K562 (cell line): ENCODE data around the gene CLASP1. TPM values are rescaled to one million over a fixed set of nuclear protein-coding genes. Genes with fewer than 3 reads are reported as not detected.
A peak's percentile ranks its signal among the peaks of the same experiment; 100 is the strongest.

Experiments
- BCL6 ChIP-seq: fragments of 250-450 bp; sonication (Bioruptor Pico); IDR thresholded peaks from 2 replicates; pipeline ENCODE4 v1.4.0; 2020
- BDP1 ChIP-seq: IDR thresholded peaks from 3 replicates; pipeline ENCODE4 v1.6.1; 2011; ENCODE audit not compliant: insufficient read length, insufficient read depth
- CCNT2 ChIP-seq: IDR thresholded peaks from 2 replicates; pipeline ENCODE4 v1.6.1; 2011; ENCODE audit warnings: borderline replicate concordance, low read depth, mild to moderate bottlenecking, moderate library complexity, mixed read lengths, low read length; ENCODE audit not compliant: insufficient read length; ENCODE audit errors: extremely low read depth
- CEBPB ChIP-seq: fragments of 450-650 bp; IDR thresholded peaks from 2 replicates; pipeline ENCODE4 v1.6.1; 2016; ENCODE audit warnings: missing genetic modification characterization, missing compliant biosample characterization
- CEBPG ChIP-seq, 3 experiments: fragments of 200-800 bp in 1 of 3; sonication (Bioruptor generic) in 1 of 3; sonication (generic) in 1 of 3; formaldehyde crosslinking in 1 of 3; IDR thresholded peaks in 2 of 3; conservative IDR thresholded peaks in 1 of 3; 2 replicates each; pipeline versions ENCODE4 v1.6.1 to v1.8.0; 2016 to 2022; ENCODE audit warnings: missing compliant biosample characterization in 2 of 3, missing genetic modification characterization in 2 of 3, mild to moderate bottlenecking in 1 of 3, missing genetic modification reagents in 1 of 3
- HCFC1 ChIP-seq: IDR thresholded peaks from 2 replicates; pipeline ENCODE4 v1.6.1; 2012; ENCODE audit warnings: low read depth, low read length, improper control_type of control experiment
- HSF4 ChIP-seq: fragments of 250-450 bp; sonication (Bioruptor Pico); IDR thresholded peaks from 2 replicates; pipeline ENCODE4 v2.1.2; 2022; ENCODE audit warnings: mild to moderate bottlenecking, moderate library complexity, borderline replicate concordance
- KLF6 ChIP-seq: fragments of 250-450 bp; sonication (Bioruptor Pico); IDR thresholded peaks from 2 replicates; pipeline ENCODE4 v1.4.0; 2020; ENCODE audit warnings: mild to moderate bottlenecking, moderate library complexity, borderline replicate concordance
- NFYB ChIP-seq: IDR thresholded peaks from 2 replicates; pipeline ENCODE4 v1.6.1; 2011; ENCODE audit warnings: mild to moderate bottlenecking, moderate library complexity; ENCODE audit not compliant: insufficient read length; ENCODE audit errors: extremely low read depth
- SIRT6 ChIP-seq: IDR thresholded peaks from one replicate; pipeline ENCODE4 v1.6.1; 2012; ENCODE audit warnings: low read depth, mild to moderate bottlenecking, control low read depth, inconsistent platforms, low read length, moderate library complexity
- SPI1 ChIP-seq: IDR thresholded peaks from 2 replicates; pipeline ENCODE4 v1.6.1; 2011; ENCODE audit warnings: low read depth, low read length, control low read depth, borderline replicate concordance
- TBP ChIP-seq: optimal IDR thresholded peaks from 2 replicates; pipeline ENCODE3; 2011; ENCODE audit warnings: low read depth, low read length, improper control_type of control experiment
- U2AF1 ChIP-seq: fragments of 200-400 bp; formaldehyde crosslinking; optimal IDR thresholded peaks from 2 replicates; pipeline ENCODE3; 2017; ENCODE audit warnings: mild to moderate bottlenecking, low read depth, low read length, moderate library complexity
- ZFX ChIP-seq: sonication (generic); formaldehyde crosslinking; IDR thresholded peaks from 2 replicates; pipeline ENCODE4 v1.8.0; 2022; ENCODE audit warnings: mild to moderate bottlenecking, missing genetic modification reagents, moderate library complexity
- ZNF589 ChIP-seq: fragments of 200-800 bp; sonication (Bioruptor generic); IDR thresholded peaks from 2 replicates; pipeline ENCODE4 v1.6.1; 2016; ENCODE audit warnings: low read depth, missing genetic modification characterization, missing compliant biosample characterization
- ZSCAN32 ChIP-seq: fragments of 450-650 bp; formaldehyde crosslinking; IDR thresholded peaks from 2 replicates; pipeline ENCODE4 v1.4.0; 2020; ENCODE audit warnings: mild to moderate bottlenecking, moderate library complexity
- polyA plus RNA-seq, 8 experiments: library from polyadenylated mRNA; depleted of rRNA in 4 of 8; stranded (reverse) in 5 of 8; unstranded in 3 of 8; fragments of >200 nt; fragmentation: Nextera tagmentation in 2 of 8; fragmentation: Illumina TruSeq in 1 of 8; extraction: Ambion mirVana in 2 of 8; extraction: Trizol in 1 of 8; gene quantifications; 2 replicates each; pipeline versions ENCODE4 v1.2.1 to v1.2.3, GENCODE V29; 2011 to 2014; ENCODE audit warnings: inconsistent platforms in 1 of 8, missing spikeins in 1 of 8
- total RNA-seq, 7 experiments: library from RNA; depleted of rRNA in 6 of 7; stranded (reverse); fragments of >200 nt in 6 of 7; fragmentation: Illumina TruSeq in 2 of 7; extraction: Trizol in 2 of 7; gene quantifications; 2 replicates each; pipeline versions ENCODE4 v1.2.1 to v1.2.3, GENCODE V29; 2011 to 2021; ENCODE audit warnings: low replicate concordance in 1 of 7
- TF ChIP-seq, protein P1 (sequence below): fragments of 450-650 bp; formaldehyde crosslinking; IDR thresholded peaks from 2 replicates; pipeline ENCODE4 v1.4.0; 2022; ENCODE audit warnings: missing genetic modification characterization
- TF ChIP-seq, protein P2 (sequence below): sonication (generic); formaldehyde crosslinking; IDR thresholded peaks from 2 replicates; pipeline ENCODE4 v1.8.0; 2022; ENCODE audit warnings: missing genetic modification reagents, mild to moderate bottlenecking, moderate library complexity, borderline replicate concordance
- TF ChIP-seq, protein P3 (sequence below): fragments of 450-650 bp; IDR thresholded peaks from 2 replicates; pipeline ENCODE4 v1.6.1; 2016; ENCODE audit warnings: low read depth

Gene CLASP1
- total and polyA plus RNA-seq, 9 of the 15 experiments (the other 6 are each of a cell fraction or from before 2014, with no cell fraction given) = 1.7 to 40.3 (median 20.7) TPM

DNA sequence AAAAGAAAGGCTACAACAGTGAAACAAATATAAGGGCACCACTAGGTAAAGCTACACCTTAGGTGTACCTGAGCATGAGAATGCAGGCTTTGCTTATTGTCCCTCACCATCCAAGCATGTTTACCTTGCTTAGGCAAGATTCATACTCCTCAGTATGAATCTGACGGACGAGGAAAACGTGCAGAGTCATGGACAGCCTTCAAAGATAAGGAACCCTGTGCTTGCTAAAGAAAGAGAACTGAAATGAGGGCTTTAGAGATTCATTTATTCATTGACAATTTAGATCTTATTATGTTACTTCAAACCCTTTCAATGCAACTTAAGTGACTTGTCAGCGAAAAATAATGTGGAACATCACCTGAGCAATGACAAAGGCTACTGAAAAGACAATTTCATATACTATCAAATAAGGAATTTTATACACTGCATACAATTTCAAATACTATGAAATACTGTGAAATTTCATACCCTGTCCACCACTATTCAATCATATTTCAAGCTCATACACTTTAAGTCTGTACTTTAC is 21.7 kb downstream of the CLASP1 start (continued):
- TF ChIP-seq, protein P1, sequence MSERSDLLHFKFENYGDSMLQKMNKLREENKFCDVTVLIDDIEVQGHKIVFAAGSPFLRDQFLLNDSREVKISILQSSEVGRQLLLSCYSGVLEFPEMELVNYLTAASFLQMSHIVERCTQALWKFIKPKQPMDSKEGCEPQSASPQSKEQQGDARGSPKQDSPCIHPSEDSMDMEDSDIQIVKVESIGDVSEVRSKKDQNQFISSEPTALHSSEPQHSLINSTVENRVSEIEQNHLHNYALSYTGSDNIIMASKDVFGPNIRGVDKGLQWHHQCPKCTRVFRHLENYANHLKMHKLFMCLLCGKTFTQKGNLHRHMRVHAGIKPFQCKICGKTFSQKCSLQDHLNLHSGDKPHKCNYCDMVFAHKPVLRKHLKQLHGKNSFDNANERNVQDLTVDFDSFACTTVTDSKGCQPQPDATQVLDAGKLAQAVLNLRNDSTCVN (CRISPR knock-in tag) = no peak
- TF ChIP-seq, protein P2, sequence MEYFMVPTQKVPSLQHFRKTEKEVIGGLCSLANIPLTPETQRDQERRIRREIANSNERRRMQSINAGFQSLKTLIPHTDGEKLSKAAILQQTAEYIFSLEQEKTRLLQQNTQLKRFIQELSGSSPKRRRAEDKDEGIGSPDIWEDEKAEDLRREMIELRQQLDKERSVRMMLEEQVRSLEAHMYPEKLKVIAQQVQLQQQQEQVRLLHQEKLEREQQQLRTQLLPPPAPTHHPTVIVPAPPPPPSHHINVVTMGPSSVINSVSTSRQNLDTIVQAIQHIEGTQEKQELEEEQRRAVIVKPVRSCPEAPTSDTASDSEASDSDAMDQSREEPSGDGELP (CRISPR knock-in tag) = no peak
- TF ChIP-seq ZFX (no peak), SPI1 (peak; percentile 25; the same call in 1 of the 2 replicates), CEBPG (CRISPR knock-in tag; IDR thresholded peaks at IDR 0.05) (no peak), CEBPG (tag; conservative IDR thresholded peaks at IDR 0.05 in 1 of 2, IDR thresholded peaks at IDR 0.05 in 1 of 2) (no peak), ZNF589 (CRISPR knock-in tag) (no peak), BCL6 (CRISPR knock-in tag) (no peak), CCNT2 (no peak), U2AF1 (no peak), HCFC1 (no peak), TBP (no peak), KLF6 (CRISPR knock-in tag) (no peak), NFYB (no peak), CEBPB (no peak), SIRT6 (no peak), HSF4 (CRISPR knock-in tag) (no peak), ZSCAN32 (no peak), BDP1 (no peak)
- TF ChIP-seq, protein P3, sequence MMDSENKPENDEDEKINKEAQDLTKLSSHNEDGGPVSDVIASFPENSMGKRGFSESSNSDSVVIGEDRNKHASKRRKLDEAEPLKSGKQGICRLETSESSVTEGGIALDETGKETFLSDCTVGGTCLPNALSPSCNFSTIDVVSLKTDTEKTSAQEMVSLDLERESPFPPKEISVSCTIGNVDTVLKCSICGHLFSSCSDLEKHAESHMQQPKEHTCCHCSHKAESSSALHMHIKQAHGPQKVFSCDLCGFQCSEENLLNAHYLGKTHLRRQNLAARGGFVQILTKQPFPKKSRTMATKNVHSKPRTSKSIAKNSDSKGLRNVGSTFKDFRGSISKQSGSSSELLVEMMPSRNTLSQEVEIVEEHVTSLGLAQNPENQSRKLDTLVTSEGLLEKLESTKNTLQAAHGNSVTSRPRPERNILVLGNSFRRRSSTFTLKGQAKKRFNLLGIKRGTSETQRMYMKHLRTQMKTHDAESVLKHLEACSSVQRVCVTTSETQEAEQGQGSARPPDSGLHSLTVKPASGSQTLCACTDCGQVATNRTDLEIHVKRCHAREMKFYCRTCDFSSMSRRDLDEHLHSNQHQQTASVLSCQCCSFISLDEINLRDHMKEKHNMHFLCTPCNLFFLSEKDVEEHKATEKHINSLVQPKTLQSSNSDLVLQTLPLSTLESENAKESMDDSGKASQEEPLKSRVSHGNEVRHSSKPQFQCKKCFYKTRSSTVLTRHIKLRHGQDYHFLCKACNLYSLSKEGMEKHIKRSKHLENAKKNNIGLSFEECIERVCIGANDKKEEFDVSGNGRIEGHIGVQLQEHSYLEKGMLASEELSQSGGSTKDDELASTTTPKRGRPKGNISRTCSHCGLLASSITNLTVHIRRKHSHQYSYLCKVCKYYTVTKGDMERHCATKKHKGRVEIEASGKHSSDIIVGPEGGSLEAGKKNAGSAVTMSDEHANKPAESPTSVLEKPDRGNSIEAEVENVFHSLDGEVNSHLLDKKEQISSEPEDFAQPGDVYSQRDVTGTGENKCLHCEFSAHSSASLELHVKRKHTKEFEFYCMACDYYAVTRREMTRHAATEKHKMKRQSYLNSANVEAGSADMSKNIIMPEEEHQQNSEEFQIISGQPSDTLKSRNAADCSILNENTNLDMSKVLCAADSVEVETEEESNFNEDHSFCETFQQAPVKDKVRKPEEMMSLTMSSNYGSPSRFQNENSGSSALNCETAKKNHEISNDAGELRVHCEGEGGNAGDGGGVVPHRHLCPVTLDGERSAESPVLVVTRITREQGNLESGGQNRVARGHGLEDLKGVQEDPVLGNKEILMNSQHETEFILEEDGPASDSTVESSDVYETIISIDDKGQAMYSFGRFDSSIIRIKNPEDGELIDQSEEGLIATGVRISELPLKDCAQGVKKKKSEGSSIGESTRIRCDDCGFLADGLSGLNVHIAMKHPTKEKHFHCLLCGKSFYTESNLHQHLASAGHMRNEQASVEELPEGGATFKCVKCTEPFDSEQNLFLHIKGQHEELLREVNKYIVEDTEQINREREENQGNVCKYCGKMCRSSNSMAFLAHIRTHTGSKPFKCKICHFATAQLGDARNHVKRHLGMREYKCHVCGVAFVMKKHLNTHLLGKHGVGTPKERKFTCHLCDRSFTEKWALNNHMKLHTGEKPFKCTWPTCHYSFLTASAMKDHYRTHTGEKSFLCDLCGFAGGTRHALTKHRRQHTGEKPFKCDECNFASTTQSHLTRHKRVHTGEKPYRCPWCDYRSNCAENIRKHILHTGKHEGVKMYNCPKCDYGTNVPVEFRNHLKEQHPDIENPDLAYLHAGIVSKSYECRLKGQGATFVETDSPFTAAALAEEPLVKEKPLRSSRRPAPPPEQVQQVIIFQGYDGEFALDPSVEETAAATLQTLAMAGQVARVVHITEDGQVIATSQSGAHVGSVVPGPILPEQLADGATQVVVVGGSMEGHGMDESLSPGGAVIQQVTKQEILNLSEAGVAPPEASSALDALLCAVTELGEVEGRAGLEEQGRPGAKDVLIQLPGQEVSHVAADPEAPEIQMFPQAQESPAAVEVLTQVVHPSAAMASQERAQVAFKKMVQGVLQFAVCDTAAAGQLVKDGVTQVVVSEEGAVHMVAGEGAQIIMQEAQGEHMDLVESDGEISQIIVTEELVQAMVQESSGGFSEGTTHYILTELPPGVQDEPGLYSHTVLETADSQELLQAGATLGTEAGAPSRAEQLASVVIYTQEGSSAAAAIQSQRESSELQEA = no peak
